Caco-2 (cell line): ENCODE measurements around the gene LDLRAD4. TPM values are rescaled to one million over a fixed set of nuclear protein-coding genes. Genes with fewer than 3 reads are reported as not detected.

Experiments
- BruUV-seq: library from RNA; stranded (reverse); fragments of 400-500 nt; replicated peaks from 2 replicates; lab custom pipeline; 2021; lab: Mats Ljungman, UMichigan
- CTCF ChIA-PET: fragments of 300-600 bp; sonication (Branson Sonifier 250); formaldehyde crosslinking; loops from one replicate; lab custom pipeline; 2022; ENCODE audit warnings: antibody characterized with exemption; lab: Charles Lee
- POLR2A ChIA-PET: fragments of 300-600 bp; sonication (Branson Sonifier 250); formaldehyde crosslinking; loops from one replicate; lab custom pipeline; 2022; ENCODE audit warnings: antibody characterized with exemption; lab: Charles Lee
- DNase-seq, 2 experiments: peaks; one replicate each; pipeline versions ENCODE4 v3.0.0 to v3.0.0-alpha.2; 2020 to 2022
- H3K27me3 ChIP-seq: replicated peaks from 2 replicates; pipeline ENCODE4 v1.6.0; 2011; ENCODE audit warnings: low read length; ENCODE audit not compliant: control insufficient read depth, insufficient read depth
- H3K36me3 ChIP-seq: 2 replicates; pipeline ENCODE4 v1.5.1; 2011; ENCODE audit warnings: low read length; ENCODE audit not compliant: control insufficient read depth, insufficient read depth
- H3K4me1 ChIP-seq: fragments of 250-450 bp; sonication (Bioruptor Pico); 2 replicates; pipeline ENCODE4 v1.5.1; 2020; ENCODE audit warnings: mild to moderate bottlenecking
- H3K4me3 ChIP-seq: 2 replicates; pipeline ENCODE4 v1.5.1; 2011; ENCODE audit warnings: low read depth, mild to moderate bottlenecking, control low read depth, low read length
- H3K9me3 ChIP-seq: fragments of 250-450 bp; sonication (Bioruptor Pico); 2 replicates; pipeline ENCODE4 v1.5.1; 2020; ENCODE audit warnings: mild to moderate bottlenecking, moderate library complexity
- H3K27ac Mint-ChIP-seq: one replicate; pipeline ENCODE4 v1.8.0; 2022; ENCODE audit warnings: mixed read lengths; ENCODE audit not compliant: unreplicated experiment
- H3K27me3 Mint-ChIP-seq: one replicate; pipeline ENCODE4 v1.8.0; 2022; ENCODE audit warnings: mixed read lengths; ENCODE audit not compliant: insufficient read depth, unreplicated experiment
- H3K36me3 Mint-ChIP-seq: one replicate; pipeline ENCODE4 v1.8.0; 2022; ENCODE audit warnings: mild to moderate bottlenecking, mixed read lengths; ENCODE audit not compliant: insufficient read depth, unreplicated experiment
- H3K4me1 Mint-ChIP-seq: one replicate; pipeline ENCODE4 v1.8.0; 2022; ENCODE audit warnings: low read depth, mixed read lengths; ENCODE audit not compliant: unreplicated experiment
- H3K4me3 Mint-ChIP-seq: one replicate; pipeline ENCODE4 v1.8.0; 2022; ENCODE audit warnings: mild to moderate bottlenecking, moderate library complexity, mixed read lengths; ENCODE audit not compliant: unreplicated experiment
- H3K9me3 Mint-ChIP-seq: one replicate; pipeline ENCODE4 v1.8.0; 2022; ENCODE audit warnings: mixed read lengths; ENCODE audit not compliant: unreplicated experiment
- intact Hi-C: fragments of 100-400 bp; cut with micrococcal nuclease; formaldehyde crosslinking; loops from one replicate; pipeline ENCODE4 v1.10.0; 2022; ENCODE audit not compliant: unreplicated experiment
- total RNA-seq: library from RNA; stranded (reverse); gene quantifications from 2 replicates; pipeline ENCODE4 v1.2.3, GENCODE V29; 2022
- TF ChIP-seq, protein P1 (sequence below), 2 experiments: fragments of 200-600 bp in 1 of 2; IDR thresholded peaks; 1 replicate in 1 of 2; 2 replicates in 1 of 2; pipeline versions ENCODE4 v1.5.1 to v1.8.0; 2011 to 2022; ENCODE audit warnings: antibody characterized with exemption in 1 of 2, control low read depth in 1 of 2, inconsistent platforms in 1 of 2, low read depth in 1 of 2, low read length in 1 of 2, mild to moderate bottlenecking in 1 of 2, moderate library complexity in 1 of 2; ENCODE audit not compliant: insufficient read depth in 1 of 2, severe bottlenecking in 1 of 2, unreplicated experiment in 1 of 2

Gene LDLRAD4
- total RNA-seq, 1 experiment from 2014 or later = 1.2 TPM

DNA sequence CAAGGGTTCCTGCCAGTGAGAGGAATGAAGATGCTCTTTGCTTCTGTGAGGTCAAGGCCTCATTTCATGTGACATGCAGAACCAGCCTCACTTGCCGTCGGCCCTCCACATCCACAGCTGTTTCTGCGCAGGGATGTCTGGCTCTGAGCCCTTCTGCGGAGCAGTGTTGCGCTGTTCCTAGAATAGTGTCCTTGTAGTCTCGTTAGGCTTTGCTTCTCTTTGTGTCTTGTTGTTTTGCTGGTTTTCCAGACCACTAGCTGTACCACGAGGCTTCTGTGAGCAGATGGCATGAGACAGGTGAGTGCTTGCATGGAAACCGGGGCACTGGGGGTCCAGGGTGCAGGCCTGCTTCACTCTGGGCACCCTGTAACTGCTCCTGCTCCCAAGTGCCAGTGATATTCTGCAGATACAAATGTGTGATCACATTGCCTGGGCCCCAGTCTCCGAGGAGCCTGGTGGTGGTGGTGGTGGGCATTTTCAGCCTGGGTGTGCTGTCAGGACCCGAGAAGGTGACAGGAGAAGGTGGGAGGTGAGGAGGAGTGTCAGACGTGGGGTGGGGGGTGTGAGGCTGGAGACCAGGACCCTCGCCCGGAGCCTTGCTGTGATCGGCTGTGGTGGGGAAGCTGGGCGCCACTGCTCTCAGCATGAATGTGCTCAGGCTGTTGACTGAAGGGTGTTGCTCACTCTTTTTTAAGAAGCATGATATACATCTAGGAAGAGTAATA is 34.3 kb downstream of the LDLRAD4 start:
- no peak for DNase-seq
- H3K36me3 Mint-ChIP-seq = no peaks in the 10 kb centered on the region
- no peak overlapping the region for H3K27ac Mint-ChIP-seq
- intact Hi-C loops = no loop called here
- H3K9me3 Mint-ChIP-seq = no peaks in the 10 kb centered on the region
- Histone ChIP-seq H3K27me3 (no peaks in the 10 kb centered on the region; the same call in 1 of the 2 replicates), H3K9me3 (no peaks in the 10 kb centered on the region), H3K4me1 (no peaks in the 10 kb centered on the region), H3K36me3 (no peaks in the 10 kb centered on the region), H3K4me3 (no peak overlapping the region)
- POLR2A ChIA-PET = no interaction called here
- no TSS peak for BruUV-seq
- H3K27me3 Mint-ChIP-seq = peaks cover 20% of the 10 kb centered on the region
- H3K4me1 Mint-ChIP-seq = no peaks in the 10 kb centered on the region
- H3K4me3 Mint-ChIP-seq = no peak overlapping the region
- CTCF ChIA-PET = no interaction called here
- TF ChIP-seq, protein P1, sequence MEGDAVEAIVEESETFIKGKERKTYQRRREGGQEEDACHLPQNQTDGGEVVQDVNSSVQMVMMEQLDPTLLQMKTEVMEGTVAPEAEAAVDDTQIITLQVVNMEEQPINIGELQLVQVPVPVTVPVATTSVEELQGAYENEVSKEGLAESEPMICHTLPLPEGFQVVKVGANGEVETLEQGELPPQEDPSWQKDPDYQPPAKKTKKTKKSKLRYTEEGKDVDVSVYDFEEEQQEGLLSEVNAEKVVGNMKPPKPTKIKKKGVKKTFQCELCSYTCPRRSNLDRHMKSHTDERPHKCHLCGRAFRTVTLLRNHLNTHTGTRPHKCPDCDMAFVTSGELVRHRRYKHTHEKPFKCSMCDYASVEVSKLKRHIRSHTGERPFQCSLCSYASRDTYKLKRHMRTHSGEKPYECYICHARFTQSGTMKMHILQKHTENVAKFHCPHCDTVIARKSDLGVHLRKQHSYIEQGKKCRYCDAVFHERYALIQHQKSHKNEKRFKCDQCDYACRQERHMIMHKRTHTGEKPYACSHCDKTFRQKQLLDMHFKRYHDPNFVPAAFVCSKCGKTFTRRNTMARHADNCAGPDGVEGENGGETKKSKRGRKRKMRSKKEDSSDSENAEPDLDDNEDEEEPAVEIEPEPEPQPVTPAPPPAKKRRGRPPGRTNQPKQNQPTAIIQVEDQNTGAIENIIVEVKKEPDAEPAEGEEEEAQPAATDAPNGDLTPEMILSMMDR (IDR thresholded peaks at IDR 0.05; ENCODE audit: insufficient read depth in 1 of 2, low read depth in 1 of 2, low read length in 1 of 2, severe bottlenecking in 1 of 2, unreplicated experiment in 1 of 2) = no peak

DNA sequence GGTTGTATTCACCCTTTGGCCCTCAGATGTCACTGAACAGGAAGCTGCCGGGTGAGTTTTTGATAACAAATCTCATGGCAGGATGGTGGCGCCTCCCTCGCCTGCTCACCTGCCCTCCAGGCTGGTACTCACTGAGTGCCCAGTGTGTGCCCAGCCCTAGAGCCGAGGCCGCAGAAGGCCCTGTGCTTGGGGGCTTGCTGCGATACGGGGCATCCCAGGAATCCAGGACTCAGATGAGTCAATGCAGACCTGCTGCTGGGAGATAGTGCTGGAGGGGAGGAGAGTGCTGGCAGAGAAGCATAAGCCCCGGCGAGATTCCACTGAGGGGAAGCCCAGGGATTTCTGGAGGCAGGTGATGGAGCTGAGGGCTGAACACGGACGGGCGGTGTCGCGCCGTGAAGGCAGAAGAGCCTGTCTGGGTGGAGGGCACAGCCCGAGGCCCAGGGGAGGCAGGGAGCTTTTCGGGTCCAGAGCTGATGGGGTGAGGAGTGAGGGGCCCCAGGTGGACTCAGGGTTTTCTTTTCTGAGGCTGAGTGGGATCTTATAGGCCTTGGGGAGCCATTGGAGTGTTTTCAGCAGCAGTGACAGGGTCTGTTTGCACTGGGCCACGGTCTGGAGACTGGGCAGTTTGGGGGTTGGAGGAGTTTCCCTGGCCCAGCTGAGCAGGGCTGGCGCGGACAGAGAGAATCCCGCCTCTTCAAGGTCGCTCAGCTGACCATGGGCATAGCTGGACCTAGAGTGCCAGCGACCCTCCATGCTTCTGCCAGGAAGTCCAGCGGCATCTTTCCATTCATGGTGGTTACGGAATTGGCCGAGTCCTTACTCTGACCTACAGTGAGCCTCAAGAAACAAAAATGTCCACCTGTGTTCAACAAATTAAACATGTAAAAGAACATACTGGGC is 35.5 kb downstream of the LDLRAD4 start:
- no TSS peak for BruUV-seq
- no peak for DNase-seq
- ChIA-PET POLR2A (no interaction called here), CTCF (no interaction called here)
- Histone ChIP-seq H3K9me3 (no peaks in the 10 kb centered on the region), H3K27me3 (no peaks in the 10 kb centered on the region; the same call in 1 of the 2 replicates), H3K4me1 (no peaks in the 10 kb centered on the region), H3K36me3 (no peaks in the 10 kb centered on the region), H3K4me3 (no peak overlapping the region)
- Mint-ChIP-seq H3K27ac (no peak overlapping the region), H3K4me1 (no peaks in the 10 kb centered on the region), H3K27me3 (peaks cover 16% of the 10 kb centered on the region), H3K4me3 (no peak overlapping the region), H3K9me3 (no peaks in the 10 kb centered on the region), H3K36me3 (no peaks in the 10 kb centered on the region)
- intact Hi-C loops = no loop called here
- TF ChIP-seq, protein P1 (IDR thresholded peaks at IDR 0.05; ENCODE audit: insufficient read depth in 1 of 2, low read depth in 1 of 2, low read length in 1 of 2, severe bottlenecking in 1 of 2, unreplicated experiment in 1 of 2) = no peak
